Fibroblast of the aortic adventitia (primary cell): ENCODE data around the gene SLC35A1. TPM values are rescaled to one million over a fixed set of nuclear protein-coding genes. Genes with fewer than 3 reads are reported as not detected.

ENCODE experiments used
- DNase-seq: peaks from one replicate; pipeline ENCODE4 v3.0.0-alpha.2; 2010; ENCODE audit warnings: low read depth
- H3K4me3 ChIP-seq: 2 replicates; pipeline ENCODE4 v1.5.1; 2011; ENCODE audit warnings: low read depth, mild to moderate bottlenecking, control low read depth, low read length, moderate library complexity
- CTCF ChIP-seq: IDR thresholded peaks from 2 replicates; pipeline ENCODE4 v1.5.1; 2011; ENCODE audit warnings: mild to moderate bottlenecking, low read length, control low read depth, inconsistent platforms; ENCODE audit not compliant: insufficient read depth
- small RNA-seq: library from RNA; depleted of rRNA; stranded (forward); fragments of <200 nt; gene quantifications from one replicate; pipeline ENCODE3, GENCODE V24; 2012
- total RNA-seq: library from RNA; depleted of rRNA; stranded (reverse); fragments of >200 nt; gene quantifications from 2 replicates; pipeline ENCODE4 v1.2.3, GENCODE V29; 2012; ENCODE audit warnings: low replicate concordance

The SLC35A1 gene
- total RNA-seq, 1 donor, result 17.1 TPM

- TF ChIP-seq CTCF, result no peak
- DNase-seq, result no peak
- H3K4me3 ChIP-seq, result no peak overlapping the region
These were observed 82.7 kb downstream of the SLC35A1 start for GRCh38 chr6:87555506-87555905.

GRCh38 chr6:87558446-87558845, 85.7 kb downstream of the SLC35A1 start:
- TF ChIP-seq CTCF, result no peak
- no peak overlapping the region for H3K4me3 ChIP-seq
- no peak for DNase-seq

- no peak for TF ChIP-seq CTCF
- DNase-seq, result no peak
- no peak overlapping the region for H3K4me3 ChIP-seq
These were observed 88.2 kb downstream of the SLC35A1 start for GRCh38 chr6:87561017-87561416.

Small RNAs within 50 kb of the gene (small RNA-seq; reads per million reads assigned to genes)
- gene AL049697.2, result not detected
- gene RNU6-444P, result not detected

Other genes with a start within 250 kb of the SLC35A1 start
- 5.4 and 9.7 TPM in 2 replicates for gene SMIM8, start 150.4 kb upstream of the SLC35A1 start, total RNA-seq
- gene GJB7, start 143.7 kb upstream of the SLC35A1 start, total RNA-seq, result not detected in 2 replicates
- gene C6orf163, start 128.2 kb upstream of the SLC35A1 start, total RNA-seq, result 3.9 and 5.2 TPM in 2 replicates
- gene CFAP206, start 65.0 kb upstream of the SLC35A1 start, total RNA-seq, result 0.27 and 0.90 TPM in 2 replicates
- 41.7 and 55.0 TPM in 2 replicates for gene RARS2, start 117.0 kb downstream of the SLC35A1 start, total RNA-seq
- gene ORC3, start 117.2 kb downstream of the SLC35A1 start, total RNA-seq, result 14.3 and 52.9 TPM in 2 replicates
- 14.9 and 17.3 TPM in 2 replicates for gene AKIRIN2, start 229.3 kb downstream of the SLC35A1 start, total RNA-seq